Measurements from ENCODE around the gene PLEKHM2.

DNA sequence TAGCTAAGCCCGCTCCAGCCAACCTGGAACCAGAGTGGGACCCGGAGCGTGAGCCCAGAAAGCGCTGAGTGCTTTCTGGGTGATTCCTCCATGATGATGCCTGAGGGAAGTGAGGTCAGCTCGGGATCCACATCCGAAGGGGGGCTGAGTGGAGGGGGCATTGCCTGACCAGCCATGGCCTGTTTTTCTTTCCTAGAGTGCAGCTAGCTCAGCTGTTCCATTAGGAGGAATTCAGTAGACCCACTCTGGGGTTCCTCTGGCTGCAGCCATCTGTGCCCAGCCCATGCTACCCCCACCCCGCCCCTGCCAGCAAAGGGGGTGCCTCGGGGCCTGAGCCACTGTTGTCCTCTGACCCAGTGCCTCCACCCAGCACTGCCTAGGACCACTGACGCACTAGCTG, 42.4 kb downstream of the PLEKHM2 start:
- TF ChIP-seq, protein P1, sequence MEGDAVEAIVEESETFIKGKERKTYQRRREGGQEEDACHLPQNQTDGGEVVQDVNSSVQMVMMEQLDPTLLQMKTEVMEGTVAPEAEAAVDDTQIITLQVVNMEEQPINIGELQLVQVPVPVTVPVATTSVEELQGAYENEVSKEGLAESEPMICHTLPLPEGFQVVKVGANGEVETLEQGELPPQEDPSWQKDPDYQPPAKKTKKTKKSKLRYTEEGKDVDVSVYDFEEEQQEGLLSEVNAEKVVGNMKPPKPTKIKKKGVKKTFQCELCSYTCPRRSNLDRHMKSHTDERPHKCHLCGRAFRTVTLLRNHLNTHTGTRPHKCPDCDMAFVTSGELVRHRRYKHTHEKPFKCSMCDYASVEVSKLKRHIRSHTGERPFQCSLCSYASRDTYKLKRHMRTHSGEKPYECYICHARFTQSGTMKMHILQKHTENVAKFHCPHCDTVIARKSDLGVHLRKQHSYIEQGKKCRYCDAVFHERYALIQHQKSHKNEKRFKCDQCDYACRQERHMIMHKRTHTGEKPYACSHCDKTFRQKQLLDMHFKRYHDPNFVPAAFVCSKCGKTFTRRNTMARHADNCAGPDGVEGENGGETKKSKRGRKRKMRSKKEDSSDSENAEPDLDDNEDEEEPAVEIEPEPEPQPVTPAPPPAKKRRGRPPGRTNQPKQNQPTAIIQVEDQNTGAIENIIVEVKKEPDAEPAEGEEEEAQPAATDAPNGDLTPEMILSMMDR (IDR thresholded peaks at IDR 0.05), result no peak
- TF ChIP-seq POLR2AphosphoS5 (IDR thresholded peaks at IDR 0.05), result no peak
- no peak for TF ChIP-seq POLR2A (IDR thresholded peaks at IDR 0.05)
- TF ChIP-seq EP300 (IDR thresholded peaks at IDR 0.05), result no peak

All from suprapubic skin (tissue), 4 donors.